K562 (cell line): ENCODE data around the gene GALNT18. TPM values are rescaled to one million over a fixed set of nuclear protein-coding genes. Genes with fewer than 3 reads are reported as not detected.

ENCODE experiments used
- ATAC-seq: fragments of 200-7000 bp; cut with Tn5 transposase; 3 replicates; pipeline ENCODE4 v1.9.1; 2020; ENCODE audit warnings: moderate library complexity
- BruUV-seq: library from RNA; stranded (reverse); fragments of 400-500 nt; replicated peaks from 2 replicates; lab custom pipeline; 2021; lab: Mats Ljungman, UMichigan
- CTCF ChIA-PET: fragments of 300-600 bp; formaldehyde crosslinking; extraction: SDS; loops from one replicate; lab custom pipeline; 2021; ENCODE audit warnings: low intra/inter-chr PET ratio; lab: Yijun Ruan, JAX
- POLR2A ChIA-PET: fragments of 300-600, 350-650 bp; sonication (Branson Sonifier 250); formaldehyde crosslinking; extraction: SDS; loops from one replicate; lab custom pipeline; 2021; ENCODE audit warnings: antibody characterized with exemption, inconsistent platforms; lab: Yijun Ruan, JAX
- DNase-seq, 4 experiments: peaks; one replicate each; pipeline versions ENCODE4 v3.0.0 to v3.0.0-alpha.2; 2011 to 2018; ENCODE audit warnings: low spot score in 3 of 4, mixed read lengths in 3 of 4; ENCODE audit errors: extremely low read depth in 1 of 4
- FAIRE-seq: peaks from 2 replicates; lab custom pipeline; 2011; peaks lifted over from hg19 to GRCh38; lab: Jason Lieb, UNC
- H2AFZ ChIP-seq: 2 replicates; pipeline ENCODE4 v1.6.0; 2011; ENCODE audit warnings: low read depth, low read length, control low read depth, inconsistent platforms
- H3K27ac ChIP-seq: fragments of 200-600 bp; 3 replicates; pipeline ENCODE4 v1.8.0; 2011; ENCODE audit warnings: low read depth, mild to moderate bottlenecking, control low read depth, inconsistent platforms, low read length, moderate library complexity, mixed read lengths; ENCODE audit errors: extremely low read depth
- H3K27me3 ChIP-seq, 2 experiments: fragments of 300-600 bp in 1 of 2; 2 replicates in 1 of 2; 3 replicates in 1 of 2; pipeline versions ENCODE4 v1.6.0 to v1.8.0; 2011; ENCODE audit warnings: inconsistent platforms in 2 of 2, low read length in 2 of 2, mild to moderate bottlenecking in 1 of 2, mixed read lengths in 1 of 2, moderate library complexity in 1 of 2; ENCODE audit not compliant: control insufficient read depth in 2 of 2, insufficient read depth in 2 of 2
- H3K36me3 ChIP-seq: fragments of 300-600 bp; 3 replicates; pipeline ENCODE4 v1.8.0; 2011; ENCODE audit warnings: mild to moderate bottlenecking, low read length, inconsistent platforms; ENCODE audit not compliant: control insufficient read depth, insufficient read depth
- H3K4me1 ChIP-seq, 2 experiments: fragments of 200-600 bp in 1 of 2; replicated peaks in 1 of 2; 2 replicates in 1 of 2; 3 replicates in 1 of 2; pipeline versions ENCODE4 v1.5.1 to v1.8.0; 2011; ENCODE audit warnings: inconsistent platforms in 2 of 2, low read length in 2 of 2, mild to moderate bottlenecking in 1 of 2, mixed read lengths in 1 of 2, moderate library complexity in 1 of 2; ENCODE audit not compliant: control insufficient read depth in 2 of 2, insufficient read depth in 2 of 2
- H3K4me2 ChIP-seq: 2 replicates; pipeline ENCODE4 v1.6.1; 2011; ENCODE audit warnings: low read length, control low read depth, inconsistent platforms, mixed read lengths; ENCODE audit not compliant: insufficient read depth
- H3K4me3 ChIP-seq: fragments of 200-600 bp; sonication (generic), shearing (Covaris generic); 2 replicates; pipeline ENCODE4 v1.5.1; 2016; ENCODE audit warnings: control low read depth, inconsistent platforms
- H3K79me2 ChIP-seq: fragments of 200-600 bp; 3 replicates; pipeline ENCODE4 v1.8.0; 2011; ENCODE audit warnings: low read length, inconsistent platforms; ENCODE audit not compliant: control insufficient read depth, insufficient read depth
- H3K9ac ChIP-seq, 2 experiments: 2 replicates each; pipeline versions ENCODE4 v1.6.0 to v1.6.1; 2011; ENCODE audit warnings: low read depth in 2 of 2, low read length in 2 of 2, control low read depth in 1 of 2, inconsistent platforms in 1 of 2, mild to moderate bottlenecking in 1 of 2, mixed read lengths in 1 of 2; ENCODE audit not compliant: insufficient read depth in 1 of 2
- H3K9me1 ChIP-seq: one replicate; pipeline ENCODE4 v1.6.0; 2011; ENCODE audit warnings: inconsistent platforms, mild to moderate bottlenecking, low read length, moderate library complexity; ENCODE audit not compliant: control insufficient read depth, insufficient read depth
- H3K9me3 ChIP-seq: replicated peaks from 2 replicates; pipeline ENCODE4 v1.5.1; 2011; ENCODE audit warnings: low read depth, low read length, inconsistent platforms; ENCODE audit not compliant: control insufficient read depth, insufficient read depth
- H4K20me1 ChIP-seq: replicated peaks from 2 replicates; pipeline ENCODE4 v1.6.1; 2011; ENCODE audit warnings: low read length, inconsistent platforms, mixed read lengths; ENCODE audit not compliant: control insufficient read depth, insufficient read depth
- CBX2 ChIP-seq: fragments of 200-600 bp; sonication (generic); IDR thresholded peaks from one replicate; pipeline ENCODE4 v1.6.1; 2012; ENCODE audit warnings: mild to moderate bottlenecking, low read length, inconsistent platforms; ENCODE audit not compliant: insufficient read depth, poor library complexity, severe bottlenecking
- DIDO1 ChIP-seq: fragments of 450-650 bp; IDR thresholded peaks from 2 replicates; pipeline ENCODE4 v1.6.1; 2016; ENCODE audit warnings: low read depth, missing biosample characterization, missing genetic modification characterization
- NR2C2 ChIP-seq, 2 experiments: fragments of 200-800 bp in 1 of 2; sonication (Bioruptor generic) in 1 of 2; sonication (generic) in 1 of 2; formaldehyde crosslinking in 1 of 2; IDR thresholded peaks; 2 replicates each; pipeline versions ENCODE4 v1.6.1 to v1.8.0; 2016 to 2022; ENCODE audit warnings: mild to moderate bottlenecking in 1 of 2, missing compliant biosample characterization in 1 of 2, missing genetic modification characterization in 1 of 2, missing genetic modification reagents in 1 of 2
- SNRNP70 ChIP-seq: fragments of 200-400 bp; formaldehyde crosslinking; optimal IDR thresholded peaks from 2 replicates; pipeline ENCODE3; 2017; ENCODE audit warnings: low read depth, low read length
- SPI1 ChIP-seq: IDR thresholded peaks from 2 replicates; pipeline ENCODE4 v1.6.1; 2011; ENCODE audit warnings: low read depth, low read length, control low read depth, borderline replicate concordance
- ZBTB2 ChIP-seq: fragments of 450-650 bp; IDR thresholded peaks from 2 replicates; pipeline ENCODE4 v1.6.1; 2016; ENCODE audit warnings: antibody characterized with exemption
- ZNF277 ChIP-seq: fragments of 250-450 bp; sonication (Bioruptor Pico); IDR thresholded peaks from 2 replicates; pipeline ENCODE4 v1.8.0; 2022; ENCODE audit warnings: inconsistent platforms, mild to moderate bottlenecking, moderate library complexity, borderline replicate concordance
- ZNF395 ChIP-seq: fragments of 200-800 bp; sonication (Bioruptor generic); IDR thresholded peaks from 2 replicates; pipeline ENCODE4 v1.6.1; 2017; ENCODE audit warnings: missing genetic modification characterization, missing compliant biosample characterization
- ZNF830 ChIP-seq: fragments of 250-450 bp; sonication (Bioruptor Pico); IDR thresholded peaks from 2 replicates; pipeline ENCODE4 v1.5.0; 2021; ENCODE audit warnings: mild to moderate bottlenecking
- WGBS: fragments of 100-300 bp; shearing (Covaris generic); methylation state at CpG from one replicate; pipeline ENCODE4 v1.1.6; 2016; ENCODE audit warnings: low coverage, mixed read lengths; ENCODE audit not compliant: insufficient coverage; ENCODE audit errors: missing lambda C conversion rate; 5-methylcytosine and 5-hydroxymethylcytosine counted together
- in situ Hi-C: fragments of 300-500 bp; cut with MboI; formaldehyde crosslinking; loops from 4 replicates; pipeline ENCODE4 v1.15.0; 2018; ENCODE audit warnings: inconsistent platforms, mixed read lengths
- intact Hi-C: fragments of 100-400 bp; cut with micrococcal nuclease; formaldehyde crosslinking; loops from 2 replicates; pipeline ENCODE4 v1.14.2; 2022
- polyA plus RNA-seq, 8 experiments: library from polyadenylated mRNA; depleted of rRNA in 4 of 8; stranded (reverse) in 5 of 8; unstranded in 3 of 8; fragments of >200 nt; fragmentation: Nextera tagmentation in 2 of 8; fragmentation: Illumina TruSeq in 1 of 8; extraction: Ambion mirVana in 2 of 8; extraction: Trizol in 1 of 8; gene quantifications; 2 replicates each; pipeline versions ENCODE4 v1.2.1 to v1.2.3, GENCODE V29; 2011 to 2014; ENCODE audit warnings: inconsistent platforms in 1 of 8, missing spikeins in 1 of 8
- total RNA-seq, 7 experiments: library from RNA; depleted of rRNA in 6 of 7; stranded (reverse); fragments of >200 nt in 6 of 7; fragmentation: Illumina TruSeq in 2 of 7; extraction: Trizol in 2 of 7; gene quantifications; 2 replicates each; pipeline versions ENCODE4 v1.2.1 to v1.2.3, GENCODE V29; 2011 to 2021; ENCODE audit warnings: low replicate concordance in 1 of 7

The GALNT18 gene
- total and polyA plus RNA-seq, 9 of the 15 experiments (the other 6 are each of a cell fraction or from before 2014, with no cell fraction given), result not detected

GRCh38 chr11:11349870-11350337 lies 271.9 kb downstream of the GALNT18 start:
- in situ Hi-C loops, result no loop called here
- POLR2A ChIA-PET, result no interaction called here
- no peak overlapping the region for H2AFZ ChIP-seq
- no peaks in the 10 kb centered on the region for H3K9me1 ChIP-seq
- no peak overlapping the region for H3K9ac ChIP-seq
- no peak for DNase-seq
- TF ChIP-seq NR2C2 (CRISPR knock-in tag; IDR thresholded peaks at IDR 0.05) (no peak), NR2C2 (tag; IDR thresholded peaks at IDR 0.05) (no peak)
- TF ChIP-seq, all 486 proteins: peak for 0
- H4K20me1 ChIP-seq, result no peaks in the 10 kb centered on the region
- CTCF ChIA-PET, result no interaction called here
- WGBS, result 0% methylated on average over 1 of the region's 1 CpG
- H3K9me3 ChIP-seq, result no peaks in the 10 kb centered on the region
- no TSS peak for BruUV-seq
- H3K27ac ChIP-seq, result no peak overlapping the region
- ATAC-seq (no peak), FAIRE-seq (no peak)
- no peak overlapping the region for H3K4me2 ChIP-seq
- H3K79me2 ChIP-seq, result no peaks in the 10 kb centered on the region
- no peak overlapping the region for H3K4me3 ChIP-seq
- H3K27me3 ChIP-seq, result peaks cover 0 to 21% of the 10 kb centered on the region in 2 experiments; a peak in 2 of 5 replicates
- H3K4me1 ChIP-seq, result no peaks in the 10 kb centered on the region
- intact Hi-C loops, result no loop called here
- no peaks in the 10 kb centered on the region for H3K36me3 ChIP-seq

GRCh38 chr11:11349106-11349825 lies 272.5 kb downstream of the GALNT18 start:
- 1% methylated on average over 12 of the region's 12 CpGs for WGBS
- H3K9ac ChIP-seq, result no peak overlapping the region
- DNase-seq, result no peak
- no peak for FAIRE-seq
- in situ Hi-C loops (no loop called here), intact Hi-C loops (no loop called here)
- H3K4me3 ChIP-seq, result no peak overlapping the region
- no peaks in the 10 kb centered on the region for H3K9me1 ChIP-seq
- H2AFZ ChIP-seq, result no peak overlapping the region
- no peak overlapping the region for H3K4me2 ChIP-seq
- peaks cover 0 to 21% of the 10 kb centered on the region in 2 experiments; a peak in 2 of 5 replicates for H3K27me3 ChIP-seq
- no peaks in the 10 kb centered on the region for H3K4me1 ChIP-seq
- no peak overlapping the region for H3K27ac ChIP-seq
- POLR2A ChIA-PET, result no interaction called here
- no peaks in the 10 kb centered on the region for H3K9me3 ChIP-seq
- no peaks in the 10 kb centered on the region for H3K36me3 ChIP-seq
- H3K79me2 ChIP-seq, result no peaks in the 10 kb centered on the region
- no peak for ATAC-seq
- BruUV-seq, result no TSS peak
- CTCF ChIA-PET, result no interaction called here
- no peaks in the 10 kb centered on the region for H4K20me1 ChIP-seq
- TF ChIP-seq CBX2 (no peak), SPI1 (no peak), DIDO1 (tag) (no peak), ZNF830 (CRISPR knock-in tag) (no peak), ZBTB2 (no peak), ZNF395 (CRISPR knock-in tag) (no peak), SNRNP70 (no peak), ZNF277 (CRISPR knock-in tag) (no peak)
